ENCODE measurements around the gene LGR6.

DNA sequence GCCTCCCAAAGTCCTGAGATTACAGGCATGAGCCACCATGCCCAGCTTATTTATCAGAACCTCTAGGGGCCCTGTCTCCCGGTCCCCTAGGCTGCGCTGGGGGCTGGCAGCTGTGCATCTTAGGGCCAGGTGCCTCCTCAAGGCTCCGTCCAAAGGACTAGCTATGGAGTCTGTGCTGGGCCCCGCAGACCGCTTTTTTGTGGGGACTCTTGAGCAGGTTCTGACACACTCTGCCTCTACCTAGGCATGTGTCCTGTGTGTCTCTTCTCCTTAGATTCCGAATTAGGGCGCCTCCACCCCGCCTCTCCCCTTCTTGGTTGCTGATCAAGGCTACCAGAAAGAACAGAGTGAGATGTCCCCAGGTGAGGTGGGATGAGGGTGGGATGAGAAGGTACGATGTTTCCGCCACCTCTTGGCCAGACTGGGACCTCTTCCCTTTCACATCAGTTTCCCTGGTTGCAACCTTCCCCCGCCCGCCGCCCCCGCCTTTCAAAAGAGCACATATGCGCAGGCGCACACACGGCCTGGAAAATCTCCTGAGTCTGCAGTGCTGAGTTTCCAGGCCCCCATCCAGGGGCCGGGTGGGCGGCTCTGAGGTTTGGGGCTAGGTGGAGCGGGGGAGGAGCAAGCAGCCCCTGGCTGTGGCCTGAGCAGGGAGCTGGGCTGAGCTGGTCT, 28.2 kb upstream of the LGR6 start:
- TF ChIP-seq ZNF274 (IDR thresholded peaks at IDR 0.05; ENCODE audit: low read depth, low read length) (no peak), YY1 (IDR thresholded peaks at IDR 0.05; ENCODE audit: insufficient read depth, insufficient read length) (no peak), SUZ12 (IDR thresholded peaks at IDR 0.05; ENCODE audit: extremely low read depth, insufficient read depth, insufficient read length) (no peak)

Data from NT2/D1 (cell line).